ENCODE results near the gene TFRC.
"Not testable (repeated sequence)": the region's sequence is repeated elsewhere in the genome, so short reads cannot be mapped to it uniquely, and the experiment has no call there.

The TFRC gene

DNA sequence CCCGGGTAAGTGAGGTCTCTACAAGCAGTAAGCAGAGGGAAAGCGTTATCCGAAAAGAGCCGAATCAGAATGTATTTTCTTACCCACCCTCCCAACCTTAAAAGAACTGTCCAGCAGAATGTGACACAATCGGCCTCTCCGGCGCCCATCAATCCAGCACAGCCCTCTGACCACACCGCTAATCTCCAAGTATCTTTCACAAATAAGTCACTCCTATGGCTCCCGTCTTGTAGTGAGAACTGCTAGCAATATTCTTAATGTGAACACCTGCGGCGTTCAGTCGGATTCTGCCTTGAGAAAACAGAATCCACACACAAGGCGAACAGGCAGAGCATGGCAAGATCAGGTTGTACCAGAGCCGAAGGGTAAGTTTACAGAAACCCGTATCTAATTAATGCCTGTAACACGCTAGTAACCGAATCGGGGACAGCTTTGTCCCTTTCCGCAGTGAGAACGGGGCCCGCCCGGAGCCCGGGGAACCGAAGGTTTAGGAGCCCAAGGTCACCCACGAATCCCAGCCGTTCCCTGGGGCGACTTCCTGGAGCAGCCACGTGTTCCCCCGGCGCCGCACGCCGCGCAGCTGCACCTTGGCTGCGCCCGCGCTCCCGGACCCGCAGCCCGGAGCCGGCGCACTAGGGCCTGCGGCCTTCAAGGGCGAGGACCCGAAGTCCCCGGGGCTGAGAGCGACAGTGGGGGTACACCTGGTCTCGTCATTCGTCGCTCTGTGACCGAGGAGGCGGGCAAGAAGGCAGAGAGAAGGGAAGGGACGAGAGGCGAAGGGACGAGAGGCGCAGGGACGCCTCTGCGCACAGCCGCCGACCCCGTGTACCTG, 672 bp downstream of the TFRC start:
- DNase-seq, result peak; percentile 39

DNA sequence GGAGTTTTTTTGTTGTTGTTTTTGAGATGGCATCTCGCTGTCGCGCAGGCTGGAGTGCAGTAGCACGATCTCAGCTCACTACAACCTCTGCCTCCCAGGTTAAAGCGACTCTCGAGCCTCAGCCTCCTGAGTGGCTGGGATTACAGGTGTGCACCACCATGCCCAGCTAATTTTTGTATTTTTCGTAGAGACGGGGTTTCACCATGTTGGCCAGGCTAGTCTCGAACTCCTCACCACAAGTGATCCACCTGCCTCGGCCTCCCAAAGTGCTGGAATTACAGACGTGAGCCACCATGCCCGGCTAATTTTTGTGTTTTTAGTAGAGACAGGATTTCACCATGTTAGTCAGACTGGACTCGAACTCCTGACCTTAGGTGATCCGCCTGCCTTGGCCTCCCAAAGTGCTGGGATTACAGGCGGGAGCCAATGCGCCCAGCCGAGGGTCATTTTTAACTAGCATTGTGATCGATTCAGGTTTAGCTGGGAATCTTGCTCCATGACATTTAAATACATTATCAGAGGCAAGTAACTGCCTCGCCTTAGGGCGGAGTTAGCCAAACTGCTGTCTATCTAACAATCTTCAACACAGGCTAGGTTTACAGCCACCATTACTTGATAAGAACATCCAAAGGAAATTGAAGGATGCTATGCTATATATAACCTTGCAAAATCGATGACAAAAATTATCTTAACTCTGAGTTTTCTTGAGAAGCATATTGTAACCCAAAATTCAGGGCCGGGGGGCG, 1.6 kb downstream of the TFRC start:
- DNase-seq, result not testable (repeated sequence)

DNA sequence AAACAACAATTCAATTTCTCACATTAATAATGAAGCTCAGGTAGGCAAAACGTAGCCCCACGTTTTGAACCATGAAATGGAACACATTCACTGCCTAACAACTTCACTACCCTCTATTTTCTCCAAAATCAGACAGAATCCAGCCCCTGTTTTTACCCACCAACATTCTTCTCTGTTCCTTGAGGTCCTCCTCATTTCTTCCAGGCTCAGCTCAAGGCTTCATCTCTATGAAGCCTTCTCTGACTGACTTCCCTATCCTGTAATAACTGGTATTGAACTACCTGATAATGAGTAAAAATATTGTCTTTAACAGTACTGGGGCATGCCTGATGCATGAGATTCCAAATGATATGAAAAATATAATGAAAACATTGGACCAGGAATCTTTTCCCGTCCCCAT, 2.2 kb downstream of the TFRC start:
- no peak for DNase-seq

DNA sequence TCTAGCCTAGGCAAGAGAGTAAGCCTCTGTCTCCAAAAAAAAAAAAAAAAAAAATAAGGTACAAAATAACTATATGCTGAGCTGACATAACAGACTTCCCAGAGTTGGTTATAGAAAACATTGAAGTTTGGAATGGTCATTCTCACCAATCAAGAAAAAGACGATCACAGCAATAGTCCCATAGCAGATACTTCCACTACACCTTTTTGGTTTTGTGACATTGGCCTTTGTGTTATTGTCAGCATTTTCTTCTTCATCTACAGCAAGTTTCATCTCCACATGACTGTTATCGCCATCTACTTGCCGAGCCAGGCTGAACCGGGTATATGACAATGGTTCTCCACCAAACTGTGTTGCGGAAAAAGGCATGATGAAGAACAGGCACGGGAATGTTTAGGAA, 6.9 kb downstream of the TFRC start:
- no peak for DNase-seq

DNA sequence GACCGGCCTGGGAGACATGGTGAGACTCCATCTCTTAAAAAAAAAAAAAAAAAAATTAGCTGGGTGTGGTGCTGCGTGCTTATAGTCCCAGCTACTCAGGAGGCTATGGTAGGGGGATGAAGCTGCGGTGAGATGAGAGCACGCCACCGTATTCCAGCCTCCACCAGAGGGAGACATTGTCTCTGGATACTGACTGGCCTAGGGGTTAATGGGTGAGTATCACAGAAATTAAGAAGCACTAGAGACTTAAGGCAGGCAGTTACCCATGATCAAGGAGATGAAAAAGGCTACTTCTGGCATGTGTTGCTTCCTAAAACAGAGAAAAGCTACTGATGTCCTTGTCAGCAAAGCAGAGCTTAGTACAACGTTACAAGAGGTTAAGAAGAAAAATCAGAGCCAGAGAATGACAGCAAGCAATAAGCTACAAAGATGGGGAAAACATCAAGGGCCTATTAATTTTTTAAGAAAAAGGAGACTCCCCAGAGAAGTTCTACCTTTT, 8.6 kb downstream of the TFRC start:
- DNase-seq, result peak; percentile 56

DNA sequence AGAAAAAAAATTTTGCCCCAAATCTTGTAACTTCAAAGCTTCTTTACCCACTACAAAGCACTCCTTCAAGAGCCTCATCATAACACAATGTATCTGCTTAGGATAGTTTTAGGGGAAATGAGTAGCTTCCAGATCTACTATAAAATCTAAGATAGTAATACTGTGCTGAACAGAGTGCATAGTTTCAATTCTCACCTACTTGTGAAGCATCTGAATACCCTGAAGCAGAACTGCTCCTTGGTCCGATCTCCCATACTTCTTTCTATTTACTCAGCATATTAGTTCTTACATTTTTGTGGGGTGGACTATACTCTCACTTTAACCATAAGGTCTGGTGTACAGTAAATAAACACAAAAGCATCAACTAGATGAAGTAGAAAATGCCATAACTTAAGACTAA, 9.6 kb downstream of the TFRC start:
- DNase-seq, result no peak

DNA sequence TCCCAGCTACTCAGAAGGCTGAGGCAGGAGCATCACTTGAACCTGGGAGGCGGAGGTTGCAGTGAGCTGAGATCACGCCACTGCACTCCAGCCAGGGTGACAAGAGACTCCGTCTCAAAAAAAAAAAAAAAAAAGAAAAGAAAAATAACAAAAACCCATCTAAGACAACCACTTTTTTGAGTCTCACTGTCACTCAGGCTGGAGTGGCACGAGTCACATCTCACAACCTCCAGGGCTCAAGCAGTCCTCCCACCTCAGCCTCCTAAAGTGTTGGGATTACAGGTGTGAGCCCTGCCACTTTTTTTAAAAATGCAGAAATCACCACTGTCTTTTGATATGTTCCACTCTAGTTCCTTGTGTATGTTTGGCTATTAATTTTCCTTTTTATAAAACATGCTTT, 13.1 kb downstream of the TFRC start:
- DNase-seq, result not testable (repeated sequence)

DNA sequence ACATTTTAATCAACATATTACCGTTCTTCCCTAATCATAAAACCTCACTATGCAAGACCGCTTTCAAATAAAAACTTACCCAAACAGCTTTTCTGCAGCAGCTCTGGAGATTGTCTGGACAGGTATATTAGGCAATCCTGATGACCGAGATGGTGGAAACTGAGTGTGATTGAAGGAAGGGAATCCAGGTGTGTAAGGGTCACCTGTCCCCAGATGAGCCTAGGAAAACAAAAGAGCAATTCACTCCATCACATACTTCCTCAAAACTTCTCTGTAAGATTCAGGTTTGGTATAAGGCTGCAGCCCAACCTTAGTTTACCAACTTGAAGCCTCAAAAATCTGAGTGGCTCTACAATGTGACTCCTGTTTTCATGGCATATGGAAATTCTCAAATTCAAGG, 14.5 kb downstream of the TFRC start:
- no peak for DNase-seq

DNA sequence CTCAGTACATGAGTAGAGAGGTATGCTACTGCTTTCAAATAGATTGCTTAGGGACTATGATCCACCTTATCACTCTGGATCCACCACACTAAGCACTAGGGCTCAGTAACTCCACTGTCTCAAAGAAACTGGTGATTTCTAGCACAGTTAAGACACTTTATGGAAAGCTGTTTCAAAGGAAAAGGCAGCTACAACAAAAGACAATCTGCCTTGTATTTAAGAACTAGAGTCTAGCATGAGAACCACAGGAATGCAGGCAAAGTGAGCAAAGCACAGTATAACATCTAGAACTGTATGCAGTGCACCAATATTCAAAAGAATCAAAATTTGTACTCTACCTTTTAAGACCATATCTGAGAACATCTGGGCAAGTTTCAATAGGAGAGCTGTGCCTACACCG, 17.9 kb downstream of the TFRC start:
- no peak for DNase-seq

DNA sequence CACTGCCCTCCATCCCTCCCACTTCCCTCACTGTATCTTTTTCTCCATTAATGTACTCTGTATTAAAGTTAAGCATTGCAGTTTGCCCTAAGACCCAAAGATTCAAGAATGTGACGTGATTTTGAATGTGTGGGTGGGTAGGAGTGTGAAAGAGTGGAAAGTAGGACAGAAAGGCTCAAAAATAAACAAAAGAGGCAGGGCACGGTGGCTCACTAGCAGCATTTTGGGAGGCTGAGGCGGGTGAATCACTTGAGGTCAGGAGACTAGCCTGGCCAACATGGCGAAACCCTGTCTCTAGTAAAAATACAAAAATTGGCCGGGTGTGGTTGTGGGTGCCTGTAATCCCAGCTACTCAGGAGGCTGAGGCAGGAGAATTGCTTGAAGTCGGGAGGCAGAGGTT, 18.4 kb downstream of the TFRC start:
- DNase-seq, result no peak

DNA sequence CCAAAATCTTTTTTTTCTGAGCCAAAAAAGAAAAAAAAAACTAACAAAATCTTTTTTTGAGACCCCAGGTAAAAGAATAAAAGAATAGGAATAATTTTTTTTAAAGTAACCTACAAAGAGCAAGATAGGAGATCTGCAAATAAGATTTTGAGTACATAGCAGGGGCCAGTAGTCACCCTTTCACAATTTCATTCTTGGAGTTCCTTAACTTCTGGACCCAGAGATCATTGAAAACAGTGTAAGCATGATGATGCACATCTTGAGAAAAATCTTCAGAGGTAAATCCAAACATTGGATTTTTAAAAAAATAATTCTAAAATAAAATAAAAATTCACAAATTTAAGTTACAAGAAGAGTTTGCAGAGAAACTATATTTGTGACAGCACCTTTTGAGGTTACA, 18.8 kb downstream of the TFRC start:
- DNase-seq, result no peak

DNA sequence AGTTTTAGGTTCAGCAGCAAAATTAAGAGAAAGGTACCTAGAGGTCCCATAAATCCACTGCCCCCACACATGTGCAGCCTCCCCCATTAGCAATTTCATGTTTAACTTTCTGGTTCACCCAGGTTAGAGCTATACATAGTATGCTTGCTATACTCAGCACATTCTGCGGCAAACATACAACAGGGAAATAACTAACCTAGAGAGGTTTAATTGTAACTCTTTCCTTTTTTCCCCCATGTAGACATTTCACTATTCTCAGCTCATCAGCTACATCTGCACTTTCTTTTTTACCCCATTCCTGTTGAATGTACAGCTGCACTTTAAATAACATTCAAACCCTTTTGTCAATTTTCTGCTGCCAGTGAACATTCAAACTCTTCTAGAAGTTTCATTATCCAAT, 21.1 kb downstream of the TFRC start:
- DNase-seq, result no peak

DNA sequence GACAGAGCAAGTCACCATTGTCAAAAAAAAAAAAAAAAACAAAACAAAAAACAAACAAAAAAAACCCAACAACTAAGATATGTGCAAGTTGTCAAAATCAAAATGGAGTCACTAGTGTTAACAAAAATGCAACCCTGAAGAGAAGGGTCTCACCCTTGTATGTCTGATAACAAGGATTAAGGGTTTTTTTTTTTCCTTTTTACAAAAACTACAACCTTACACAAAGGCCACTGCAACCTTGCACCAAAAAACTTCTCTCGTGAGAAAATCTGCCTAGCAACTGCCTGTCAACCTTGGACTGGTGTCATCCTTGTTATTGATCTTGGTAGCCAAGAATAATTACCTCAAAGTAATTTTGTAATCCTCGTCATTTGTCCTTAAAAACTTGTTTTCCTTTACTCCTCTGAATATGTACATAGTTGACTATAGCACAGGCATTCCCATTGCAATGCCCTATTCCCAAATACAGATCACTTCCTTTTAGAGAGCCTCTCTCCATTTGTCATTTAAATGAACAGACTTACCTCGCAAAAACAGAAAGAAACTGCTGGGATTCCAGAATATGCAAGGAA, 24.0 kb downstream of the TFRC start:
- no peak for DNase-seq

DNA sequence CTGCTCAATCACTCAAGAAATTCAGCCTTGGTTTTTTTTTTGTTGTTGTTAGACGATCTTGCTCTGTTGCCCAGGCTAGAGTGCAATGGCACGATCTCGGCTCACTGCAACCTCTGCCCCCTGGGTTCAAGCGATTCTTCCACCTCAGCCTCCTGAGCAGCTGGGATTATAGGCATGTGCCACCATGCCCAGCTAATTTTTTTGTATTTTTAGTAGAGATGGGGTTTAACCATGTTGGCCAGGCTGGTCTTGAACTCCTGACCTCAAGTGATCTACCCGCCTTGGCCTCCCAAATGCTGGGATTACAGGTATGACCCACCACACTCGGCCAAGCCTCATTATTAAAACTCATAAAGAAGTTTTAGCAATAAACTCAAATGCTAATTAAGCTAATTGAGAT, 25.5 kb downstream of the TFRC start:
- not testable (repeated sequence) for DNase-seq

DNA sequence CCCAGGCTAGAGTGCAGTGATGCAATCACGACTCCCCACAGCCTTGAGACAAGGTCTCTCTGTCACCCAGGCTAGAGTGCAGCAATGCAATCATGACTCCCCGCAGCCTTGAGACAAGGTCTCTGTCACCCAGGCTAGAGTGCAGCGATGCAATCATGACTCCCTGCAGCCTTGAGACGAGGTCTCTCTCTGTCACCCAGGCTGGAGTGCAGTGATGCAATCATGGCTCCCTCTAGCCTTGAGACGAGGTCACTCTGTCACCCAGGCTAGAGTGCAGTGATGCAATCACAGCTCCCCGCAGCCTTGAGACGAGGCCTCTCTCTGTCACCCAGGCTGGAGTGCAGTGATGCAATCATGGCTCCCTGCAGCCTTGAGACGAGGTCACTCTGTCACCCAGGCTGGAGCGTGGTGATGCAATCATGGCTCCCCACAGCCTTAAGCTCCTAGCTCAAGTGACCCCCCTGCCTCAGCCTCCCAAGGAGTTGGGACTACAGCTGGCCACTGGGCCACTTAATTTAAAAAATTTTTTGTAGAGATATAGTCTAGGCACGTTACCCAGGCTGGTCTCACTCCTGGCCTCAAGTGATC, 26.1 kb downstream of the TFRC start:
- DNase-seq, result no peak

DNA sequence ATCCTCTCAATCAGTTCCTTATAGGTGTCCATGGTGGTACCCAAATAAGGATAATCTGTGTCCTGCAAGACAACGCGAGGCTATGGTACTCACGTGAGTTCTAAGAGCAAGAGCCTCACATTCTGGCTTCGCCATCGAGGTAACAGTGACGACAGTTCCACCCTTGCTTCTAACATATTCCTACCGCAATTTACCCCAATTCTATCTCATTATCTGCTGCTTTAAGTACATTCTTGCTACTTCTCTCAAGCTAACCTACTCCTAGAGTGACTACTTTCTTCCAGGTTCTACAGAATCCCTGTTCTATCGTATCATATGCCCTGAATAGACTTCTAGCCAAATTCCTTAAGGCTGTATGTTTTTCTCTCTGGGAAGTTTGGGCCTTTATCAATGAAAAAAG, 26.6 kb downstream of the TFRC start:
- DNase-seq, result no peak

DNA sequence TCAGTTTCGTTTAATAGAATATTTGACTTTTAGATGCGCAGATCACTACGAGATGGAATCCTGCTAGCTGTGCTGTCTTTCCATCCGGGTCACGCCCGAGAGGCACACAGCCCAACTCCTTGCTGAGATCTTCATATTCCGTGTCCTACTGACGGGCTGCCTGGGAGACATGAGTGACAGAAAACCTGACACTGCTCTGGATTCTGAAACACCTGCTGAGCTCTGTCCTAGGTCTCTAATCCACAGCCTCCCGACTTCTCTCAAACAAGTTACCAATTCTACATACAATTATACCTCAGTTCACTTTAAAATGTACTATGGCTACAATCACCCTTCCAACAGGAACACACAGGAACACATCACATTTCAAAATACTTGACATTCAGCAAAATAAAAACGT, 27.2 kb downstream of the TFRC start:
- no peak for DNase-seq

DNA sequence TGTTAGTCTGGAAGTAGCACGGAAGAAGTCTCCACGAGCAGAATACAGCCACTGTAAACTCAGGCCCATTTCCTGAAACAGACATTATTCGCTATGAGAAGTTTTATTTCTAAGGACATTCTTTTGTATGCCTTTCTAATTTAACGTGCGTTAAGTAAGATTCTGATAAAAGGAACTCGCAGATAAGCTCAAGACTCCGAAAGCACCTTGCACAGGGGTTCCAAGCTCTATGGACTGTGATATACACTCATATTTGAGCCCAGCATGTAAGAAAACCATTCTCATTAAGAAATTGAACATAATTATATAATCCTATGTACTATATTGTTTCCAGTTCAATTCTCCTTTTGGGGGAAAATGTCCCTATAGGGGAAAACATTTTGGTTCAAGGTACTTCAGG, 28.4 kb downstream of the TFRC start:
- DNase-seq, result no peak

DNA sequence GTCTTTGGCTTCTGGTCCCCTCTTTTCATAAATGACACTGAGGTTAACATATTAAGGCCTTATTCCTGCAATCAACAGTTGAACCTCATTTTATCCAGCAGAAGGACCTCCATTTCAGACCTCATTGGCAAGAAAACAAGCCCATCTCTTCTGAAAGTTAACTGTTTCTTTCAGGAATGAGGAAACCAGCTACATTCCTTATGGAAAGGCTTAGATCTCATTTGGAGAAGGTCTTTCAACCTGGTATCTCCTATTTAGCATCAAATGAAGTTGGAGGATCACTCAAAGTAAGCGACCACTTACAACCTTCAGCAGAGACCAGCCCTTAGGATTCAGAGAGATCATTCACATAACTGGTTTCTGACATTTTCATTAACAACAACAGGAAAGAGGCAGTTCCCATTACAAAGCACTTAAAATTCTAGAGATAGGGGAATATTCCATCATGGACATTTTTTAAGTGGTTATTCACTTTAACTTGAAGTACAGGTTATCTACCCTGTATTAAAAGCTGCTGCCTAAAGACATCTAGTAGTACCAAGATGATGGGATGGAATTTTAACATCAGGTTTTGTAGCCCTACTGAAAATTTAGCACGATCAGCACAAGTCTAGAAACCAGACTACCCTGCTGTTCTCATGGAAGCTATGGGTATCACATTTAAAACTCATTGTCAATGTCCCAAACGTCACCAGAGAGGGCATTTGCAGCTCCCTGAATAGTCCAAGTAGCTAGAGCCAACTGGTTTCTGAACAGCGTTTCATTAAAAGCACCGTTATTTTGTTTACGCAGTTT, 30.4 kb downstream of the TFRC start:
- no peak for DNase-seq

DNA sequence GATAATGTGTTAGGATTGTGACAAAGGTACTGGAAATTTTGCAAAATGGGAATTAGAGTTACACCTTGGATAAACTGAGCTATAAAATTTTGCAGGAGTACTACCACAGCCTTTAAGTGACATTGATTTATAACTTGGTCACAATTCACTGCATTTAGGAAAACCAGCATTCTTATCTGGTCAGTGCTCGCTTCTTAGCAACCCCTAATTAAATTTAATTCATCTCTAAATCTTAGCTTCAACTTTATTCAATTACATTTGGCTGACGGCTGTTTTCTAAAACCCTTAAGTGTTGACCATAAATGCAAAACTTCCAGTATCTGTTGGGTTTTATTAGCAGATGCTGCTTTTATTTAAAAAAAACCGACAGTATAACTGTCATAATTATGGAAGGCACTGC, 31.3 kb downstream of the TFRC start:
- DNase-seq, result no peak

DNA sequence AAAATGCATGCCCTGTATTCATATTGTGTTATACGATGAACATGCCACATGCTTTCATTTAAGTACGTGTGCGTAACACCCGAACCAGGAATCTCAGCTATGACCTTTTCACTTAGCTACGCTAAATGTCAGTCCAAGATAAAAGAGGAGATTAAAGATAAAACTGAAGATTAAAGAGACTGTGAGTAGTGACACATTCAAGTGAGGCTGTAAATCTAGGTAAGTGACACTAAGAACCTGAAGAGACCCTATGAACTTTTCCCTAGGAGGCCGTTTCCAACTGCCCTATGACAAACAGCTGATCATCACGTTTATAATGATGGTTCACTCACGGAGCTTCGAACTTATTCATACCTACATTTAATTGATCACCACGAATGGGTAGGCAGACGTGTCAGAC, 32.2 kb downstream of the TFRC start:
- no peak for DNase-seq

DNA sequence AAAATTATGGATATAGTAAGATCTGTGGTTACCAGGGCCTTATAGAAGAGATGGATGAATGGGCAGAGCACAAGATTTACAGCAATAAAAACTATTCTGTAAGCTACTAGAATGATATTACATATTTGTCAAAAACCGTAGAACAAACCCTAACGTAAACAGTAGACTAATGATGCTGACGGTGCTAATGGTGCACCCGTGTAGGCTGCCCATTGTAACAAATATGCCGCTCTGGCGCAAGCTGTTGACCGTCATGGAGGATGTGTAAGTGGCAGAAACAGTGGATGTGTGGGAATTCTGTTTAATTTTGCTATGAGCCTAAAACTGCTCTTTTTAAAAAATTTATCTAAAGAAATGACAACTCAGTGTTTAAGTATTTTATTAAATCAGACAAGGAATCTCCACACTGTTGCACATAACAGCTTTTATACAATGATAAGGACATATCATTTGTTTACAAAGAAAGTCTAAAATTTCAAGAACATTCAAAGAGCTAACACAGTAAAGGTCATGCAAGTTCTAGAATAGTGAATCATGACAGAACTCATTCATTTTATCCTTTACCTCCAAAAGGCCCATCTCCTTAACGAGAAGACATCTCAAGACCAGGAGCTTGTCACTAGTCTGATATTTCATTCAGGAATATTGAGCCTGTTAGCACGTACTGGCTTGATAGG, 32.8 kb downstream of the TFRC start:
- DNase-seq, result no peak

Data from activated T-cell treated with anti-CD3 and anti-CD28 coated beads for 4 hours (primary cell).